HEK293 (cell line): ENCODE data around the gene PPP2R2B.

Experiments
- CTCF ChIA-PET: fragments of 350-600 bp; formaldehyde crosslinking; extraction: SDS; loops from one replicate; lab custom pipeline; 2021; ENCODE audit warnings: antibody characterized with exemption; lab: Yijun Ruan, JAX
- POLR2A ChIA-PET: fragments of 300-600 bp; formaldehyde crosslinking; extraction: SDS; loops from one replicate; lab custom pipeline; 2020; ENCODE audit warnings: antibody characterized with exemption, inconsistent platforms; lab: Yijun Ruan, JAX
- H3K27ac ChIP-seq: fragments of 200-500 bp; sonication (Bioruptor generic); 2 replicates; pipeline ENCODE4 v1.5.1; 2014; ENCODE audit warnings: low read depth, low read length, control low read depth, inconsistent platforms; ENCODE audit errors: extremely low read depth
- H3K36me3 ChIP-seq, 2 experiments: fragments of 200-500 bp in 1 of 2; sonication (Bioruptor generic) in 1 of 2; 1 replicate in 1 of 2; 2 replicates in 1 of 2; pipeline ENCODE4 v1.5.1; 2014 to 2017; ENCODE audit warnings: inconsistent platforms in 2 of 2, low read length in 2 of 2; ENCODE audit not compliant: control insufficient read depth in 2 of 2, insufficient read depth in 1 of 2
- H3K4me1 ChIP-seq: fragments of 200-500 bp; sonication (Bioruptor generic); 2 replicates; pipeline ENCODE4 v1.5.1; 2014; ENCODE audit warnings: mild to moderate bottlenecking, low read length, inconsistent platforms; ENCODE audit not compliant: control insufficient read depth, insufficient read depth
- H3K4me3 ChIP-seq: 2 replicates; pipeline ENCODE4 v1.5.1; 2011; ENCODE audit warnings: low read depth, mild to moderate bottlenecking, control low read depth, low read length, moderate library complexity
- H3K9me3 ChIP-seq: fragments of 200-500 bp; sonication (Bioruptor generic); 2 replicates; pipeline ENCODE4 v1.5.1; 2014; ENCODE audit warnings: low read depth, low read length, inconsistent platforms; ENCODE audit not compliant: control insufficient read depth, insufficient read depth
- AEBP2 ChIP-seq: fragments of 450-650 bp; formaldehyde crosslinking; IDR thresholded peaks from 2 replicates; pipeline ENCODE4 v1.5.1; 2016; ENCODE audit warnings: missing biosample characterization, missing genetic modification characterization, borderline replicate concordance
- GLI4 ChIP-seq: fragments of 450-650 bp; formaldehyde crosslinking; IDR thresholded peaks from 2 replicates; pipeline ENCODE4 v1.5.1; 2016; ENCODE audit warnings: missing biosample characterization, missing genetic modification characterization
- KLF10 ChIP-seq: fragments of 450-650 bp; IDR thresholded peaks from 2 replicates; pipeline ENCODE4 v1.5.1; 2018; ENCODE audit warnings: missing biosample characterization, mild to moderate bottlenecking, missing genetic modification characterization
- SCRT1 ChIP-seq: fragments of 450-650 bp; formaldehyde crosslinking; IDR thresholded peaks from 2 replicates; pipeline ENCODE4 v1.5.1; 2016; ENCODE audit warnings: missing biosample characterization, missing genetic modification characterization, borderline replicate concordance
- ZBTB17 ChIP-seq: fragments of 450-650 bp; formaldehyde crosslinking; IDR thresholded peaks from 2 replicates; pipeline ENCODE4 v1.5.1; 2016; ENCODE audit warnings: missing biosample characterization, missing genetic modification characterization
- ZBTB26 ChIP-seq: fragments of 450-650 bp; formaldehyde crosslinking; optimal IDR thresholded peaks from 2 replicates; pipeline ENCODE3; 2016; ENCODE audit warnings: missing biosample characterization, mild to moderate bottlenecking, missing genetic modification characterization
- ZBTB7A ChIP-seq: fragments of 450-650 bp; formaldehyde crosslinking; IDR thresholded peaks from 2 replicates; pipeline ENCODE4 v1.5.1; 2016; ENCODE audit warnings: low read depth, missing biosample characterization, missing genetic modification characterization
- ZFHX2 ChIP-seq: fragments of 450-650 bp; formaldehyde crosslinking; conservative IDR thresholded peaks from 2 replicates; pipeline ENCODE4 v1.5.1; 2016; ENCODE audit warnings: missing biosample characterization, missing genetic modification characterization
- ZFP37 ChIP-seq: fragments of 450-650 bp; formaldehyde crosslinking; IDR thresholded peaks from 2 replicates; pipeline ENCODE4 v1.5.1; 2016; ENCODE audit warnings: missing biosample characterization, missing genetic modification characterization
- ZNF121 ChIP-seq: fragments of 450-650 bp; formaldehyde crosslinking; IDR thresholded peaks from 2 replicates; pipeline ENCODE4 v1.5.1; 2016; ENCODE audit warnings: missing biosample characterization, missing genetic modification characterization
- ZNF169 ChIP-seq: fragments of 450-650 bp; formaldehyde crosslinking; IDR thresholded peaks from 2 replicates; pipeline ENCODE4 v1.5.1; 2016; ENCODE audit warnings: missing biosample characterization, missing genetic modification characterization
- ZNF223 ChIP-seq: fragments of 450-650 bp; formaldehyde crosslinking; IDR thresholded peaks from 2 replicates; pipeline ENCODE4 v1.5.1; 2016; ENCODE audit warnings: missing biosample characterization, missing genetic modification characterization
- ZNF248 ChIP-seq: fragments of 450-650 bp; formaldehyde crosslinking; IDR thresholded peaks from 2 replicates; pipeline ENCODE4 v1.5.1; 2017; ENCODE audit warnings: missing biosample characterization, missing genetic modification characterization
- ZNF274 ChIP-seq, 2 experiments: fragments of 200-500 bp in 1 of 2; fragments of 450-650 bp in 1 of 2; sonication (Bioruptor generic) in 1 of 2; formaldehyde crosslinking in 1 of 2; IDR thresholded peaks; 2 replicates each; pipeline versions ENCODE4 v1.5.1 to v1.6.1; 2014 to 2016; ENCODE audit warnings: borderline replicate concordance in 1 of 2, inconsistent platforms in 1 of 2, low read length in 1 of 2, missing biosample characterization in 1 of 2, missing genetic modification characterization in 1 of 2
- ZNF311 ChIP-seq: fragments of 450-650 bp; formaldehyde crosslinking; IDR thresholded peaks from 2 replicates; pipeline ENCODE4 v1.5.1; 2017; ENCODE audit warnings: missing biosample characterization, missing genetic modification characterization, borderline replicate concordance
- ZNF416 ChIP-seq: fragments of 450-650 bp; formaldehyde crosslinking; IDR thresholded peaks from 2 replicates; pipeline ENCODE4 v1.5.1; 2016; ENCODE audit warnings: missing biosample characterization, missing genetic modification characterization
- ZNF513 ChIP-seq: fragments of 450-650 bp; IDR thresholded peaks from 2 replicates; pipeline ENCODE4 v1.5.1; 2018; ENCODE audit warnings: missing biosample characterization, missing genetic modification characterization
- ZNF530 ChIP-seq: fragments of 450-650 bp; formaldehyde crosslinking; IDR thresholded peaks from 2 replicates; pipeline ENCODE4 v1.5.1; 2016; ENCODE audit warnings: low read depth, missing biosample characterization, missing genetic modification characterization
- ZNF548 ChIP-seq: fragments of 450-650 bp; formaldehyde crosslinking; IDR thresholded peaks from 2 replicates; pipeline ENCODE4 v1.5.1; 2016; ENCODE audit warnings: missing biosample characterization, missing genetic modification characterization
- ZNF549 ChIP-seq: fragments of 450-650 bp; IDR thresholded peaks from 2 replicates; pipeline ENCODE4 v1.5.1; 2018; ENCODE audit warnings: missing biosample characterization, missing genetic modification characterization, mild to moderate bottlenecking, inconsistent platforms, moderate library complexity
- ZNF629 ChIP-seq: fragments of 450-650 bp; formaldehyde crosslinking; IDR thresholded peaks from 2 replicates; pipeline ENCODE4 v1.5.1; 2017; ENCODE audit warnings: missing biosample characterization, missing genetic modification characterization
- ZNF658 ChIP-seq: fragments of 450-650 bp; formaldehyde crosslinking; IDR thresholded peaks from 2 replicates; pipeline ENCODE4; 2016; ENCODE audit warnings: missing biosample characterization, missing genetic modification characterization
- ZNF76 ChIP-seq: fragments of 450-650 bp; formaldehyde crosslinking; IDR thresholded peaks from 2 replicates; pipeline ENCODE4; 2016; ENCODE audit warnings: low read depth, missing biosample characterization, missing genetic modification characterization, borderline replicate concordance
- ZNF837 ChIP-seq: fragments of 450-650 bp; formaldehyde crosslinking; IDR thresholded peaks from 2 replicates; pipeline ENCODE4 v1.5.1; 2016; ENCODE audit warnings: missing biosample characterization, missing genetic modification characterization

The PPP2R2B gene

DNA sequence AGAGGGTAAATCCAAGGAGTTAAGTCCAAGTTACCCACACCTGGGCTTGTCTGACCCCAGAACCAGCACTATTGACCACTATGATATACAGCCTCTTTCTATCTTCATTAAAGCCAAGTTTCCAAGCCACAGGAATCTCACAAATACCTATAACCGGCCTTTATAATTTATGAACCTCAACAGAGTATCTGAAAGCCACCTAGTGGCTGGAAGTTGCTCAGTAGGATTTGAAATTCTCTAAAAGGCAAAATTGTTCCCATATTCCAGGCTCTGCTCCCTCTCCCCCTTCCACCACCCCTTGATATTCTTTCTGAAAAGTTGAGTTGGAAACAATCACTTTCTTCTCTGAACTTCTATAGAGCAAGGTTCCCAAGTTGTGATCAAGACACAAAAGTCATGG lies 256.2 kb downstream of the PPP2R2B start:
- no peak for TF ChIP-seq ZNF416 (tag by site-specific recombination)
- TF ChIP-seq ZNF169 (tag by site-specific recombination): no peak
- no peak for TF ChIP-seq GLI4 (tag by site-specific recombination)
- no peak for TF ChIP-seq ZNF530 (tag by site-specific recombination)
- no peak for TF ChIP-seq ZNF311 (tag by site-specific recombination)
- no peak for TF ChIP-seq ZBTB7A (tag by site-specific recombination)
- TF ChIP-seq ZNF549: no peak
- TF ChIP-seq ZNF274 (IDR thresholded peaks at IDR 0.05; ENCODE audit: low read length): no peak
- TF ChIP-seq ZNF274 (tag by site-specific recombination; IDR thresholded peaks at IDR 0.05; ENCODE audit: borderline replicate concordance): no peak
- no peak for TF ChIP-seq ZNF121 (tag by site-specific recombination)
- TF ChIP-seq ZNF513 (tag by site-specific recombination): no peak
- no peak for TF ChIP-seq ZNF658 (tag by site-specific recombination)
- TF ChIP-seq ZFHX2 (tag by site-specific recombination): no peak
- no peak for TF ChIP-seq ZNF248 (tag by site-specific recombination)
- no peak for TF ChIP-seq ZNF629 (tag by site-specific recombination)
- TF ChIP-seq ZFP37 (tag by site-specific recombination): no peak
- no peak for TF ChIP-seq ZNF837 (tag by site-specific recombination)
- TF ChIP-seq ZBTB17 (tag by site-specific recombination): no peak
- TF ChIP-seq ZNF223 (tag by site-specific recombination): no peak
- no peak for TF ChIP-seq KLF10
- TF ChIP-seq ZNF548 (tag by site-specific recombination): no peak
- Histone ChIP-seq H3K36me3 (no peaks in the 10 kb centered on the region), H3K9me3 (no peaks in the 10 kb centered on the region), H3K4me1 (no peaks in the 10 kb centered on the region), H3K4me3 (no peak overlapping the region), H3K27ac (no peak overlapping the region)
- POLR2A ChIA-PET: no interaction called here
- CTCF ChIA-PET: interaction anchor here (0.6 to 2.6 kb wide), 6 partner anchors 16 to 348 kb away, joined by 3 to 9 read pairs (median 3); no protein-coding TSS in a partner anchor

- H3K4me1 ChIP-seq: no peaks in the 10 kb centered on the region
- no peak overlapping the region for H3K27ac ChIP-seq
- POLR2A ChIA-PET: no interaction called here
- H3K36me3 ChIP-seq: no peaks in the 10 kb centered on the region
- H3K9me3 ChIP-seq: no peaks in the 10 kb centered on the region
- CTCF ChIA-PET: no interaction called here
- TF ChIP-seq ZNF76 (tag by site-specific recombination): no peak
- no peak for TF ChIP-seq ZBTB26
- no peak for TF ChIP-seq SCRT1 (tag by site-specific recombination)
- no peak for TF ChIP-seq AEBP2
- no peak overlapping the region for H3K4me3 ChIP-seq
Measured at GRCh38 chr5:146620669-146621051, 257.9 kb downstream of the PPP2R2B start.
